ENCODE data around the gene SECTM1. TPM values are rescaled to one million over a fixed set of nuclear protein-coding genes. Genes with fewer than 3 reads are reported as not detected.
A peak's percentile ranks its signal among the peaks of the same experiment; 100 is the strongest.
"Not testable (repeated sequence)": the region's sequence is repeated elsewhere in the genome, so short reads cannot be mapped to it uniquely, and the experiment has no call there.

Gene SECTM1
- total and polyA plus RNA-seq, 5 experiments from 2014 or later, result 0.18 to 1.2 TPM; not detected in 3

DNA sequence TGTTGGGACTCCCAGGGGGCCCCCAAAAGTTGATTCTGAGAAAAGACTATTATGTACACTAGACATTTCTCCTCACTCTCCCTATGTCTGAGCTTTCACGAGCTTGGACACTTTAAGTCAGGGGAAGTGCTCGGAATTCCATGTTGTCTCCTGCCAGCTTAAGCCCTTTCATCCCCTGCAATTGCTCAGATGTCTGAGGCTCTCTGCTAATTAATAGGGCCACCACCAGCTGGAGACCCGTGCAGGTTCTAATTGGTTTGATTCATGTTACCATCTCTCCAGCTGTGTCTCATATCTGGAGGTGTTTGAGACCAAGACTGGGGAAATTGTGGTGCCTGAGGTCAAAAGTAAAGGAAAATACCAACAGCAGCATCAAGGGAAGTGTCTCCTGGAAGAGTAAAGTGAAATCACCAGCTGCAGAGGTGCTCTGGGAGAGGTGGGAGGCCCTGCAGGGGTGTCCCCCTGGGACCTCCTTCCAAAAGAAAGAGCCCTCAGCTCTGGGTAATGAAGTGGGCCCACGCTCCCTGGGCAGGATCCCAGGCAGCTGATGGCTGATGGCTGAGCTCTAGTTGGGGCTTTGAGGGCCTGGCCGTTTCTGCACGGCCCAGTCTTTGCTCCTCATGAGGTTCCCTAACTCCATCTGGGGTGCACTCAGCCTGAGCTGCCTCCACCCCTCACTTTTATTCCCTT, 32.2 kb upstream of the SECTM1 start:
- peaks cover 0 to 21% (median 6%) of the 10 kb centered on the region in 5 donors for H3K27me3 Mint-ChIP-seq
- no peak for ATAC-seq

DNA sequence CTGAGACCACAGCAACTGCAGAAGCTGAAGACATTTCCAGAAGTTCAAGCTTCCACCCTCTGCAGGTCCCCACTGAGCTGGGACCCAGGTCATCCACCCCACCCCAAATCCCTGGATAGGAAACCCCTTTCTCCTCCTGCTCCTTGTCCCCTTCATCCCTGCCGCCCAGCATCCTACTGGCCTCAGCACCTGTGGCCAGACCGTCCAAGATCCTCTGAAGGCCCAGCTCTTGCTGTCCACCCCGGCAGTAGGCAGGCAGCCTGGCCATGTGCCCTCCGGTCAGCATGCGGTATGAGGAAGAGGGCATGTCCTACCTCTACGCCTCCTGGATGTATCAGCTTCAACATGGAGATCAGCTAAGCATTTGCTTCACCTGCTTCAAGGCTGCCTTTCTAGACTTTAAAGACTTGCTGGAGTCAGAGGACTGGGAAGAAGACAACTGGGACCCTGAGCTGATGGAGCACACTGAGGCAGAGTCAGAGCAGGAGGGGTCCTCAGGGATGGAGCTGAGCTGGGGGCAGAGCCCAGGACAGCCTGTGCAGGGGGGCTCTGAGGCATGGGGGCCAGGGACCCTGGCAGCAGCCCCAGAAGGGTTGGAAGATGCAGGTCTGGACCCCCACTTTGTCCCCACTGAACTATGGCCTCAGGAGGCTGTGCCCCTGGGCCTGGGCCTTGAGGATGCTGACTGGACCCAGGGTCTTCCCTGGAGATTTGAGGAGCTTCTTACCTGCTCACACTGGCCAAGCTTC, 28.5 kb upstream of the SECTM1 start:
- Mint-ChIP-seq H3K4me1 (peaks cover 2 to 7% (median 6%) of the 10 kb centered on the region in 4 donors), H3K4me3 (no peak overlapping the region), H3K27me3 (peaks cover 0 to 12% (median 10%) of the 10 kb centered on the region in 5 donors), H3K36me3 (no peaks in the 10 kb centered on the region), H3K27ac (peak overlapping the region in 1 of 10 donors; percentile 72), H3K9me3 (no peaks in the 10 kb centered on the region)
- ATAC-seq (no peak), DNase-seq (no peak)
- POLR2A ChIA-PET, result interaction anchor here (1.5 kb wide), 1 partner anchor 189 kb away, joined by 4 read pairs; no protein-coding TSS in a partner anchor

More for the DNA sequence above, 32.2 kb upstream of the SECTM1 start:
- Mint-ChIP-seq H3K27ac (no peak overlapping the region), H3K4me3 (no peak overlapping the region), H3K4me1 (peaks cover 0 to 5% (median 3%) of the 10 kb centered on the region in 4 donors), H3K9me3 (no peaks in the 10 kb centered on the region), H3K36me3 (no peaks in the 10 kb centered on the region)
- no peak for DNase-seq
- POLR2A ChIA-PET, result no interaction called here

DNA sequence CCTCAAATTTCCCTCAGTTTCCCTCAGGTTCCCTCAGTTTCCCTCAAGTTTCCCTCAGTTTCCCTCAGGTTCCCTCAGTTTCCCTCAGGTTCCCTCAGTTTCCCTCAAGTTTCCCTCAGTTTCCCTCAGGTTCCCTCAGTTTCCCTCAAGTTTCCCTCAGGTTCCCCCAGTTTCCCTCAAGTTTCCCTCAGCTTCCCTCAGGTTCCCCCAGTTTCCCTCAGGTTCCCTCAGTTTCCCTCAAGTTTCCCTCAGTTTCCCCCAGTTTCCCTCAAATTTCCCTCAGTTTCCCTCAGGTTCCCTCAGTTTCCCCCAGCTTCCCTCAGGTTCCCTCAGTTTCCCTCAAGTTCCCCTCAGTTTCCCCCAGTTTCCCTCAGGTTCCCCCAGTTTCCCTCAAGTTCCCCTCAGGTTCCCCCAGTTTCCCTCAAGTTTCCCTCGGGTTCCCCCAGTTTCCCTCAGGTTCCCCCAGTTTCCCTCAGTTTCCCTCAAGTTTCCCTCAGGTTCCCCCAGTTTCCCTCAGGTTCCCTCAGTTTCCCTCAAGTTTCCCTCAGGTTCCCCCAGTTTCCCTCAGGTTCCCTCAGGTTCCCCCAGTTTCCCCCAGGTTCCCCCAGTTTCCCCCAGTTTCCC, 26.0 kb upstream of the SECTM1 start:
- H3K4me1 Mint-ChIP-seq, H3K9me3 Mint-ChIP-seq, H3K36me3 Mint-ChIP-seq, H3K27ac Mint-ChIP-seq, POLR2A ChIA-PET, H3K4me3 Mint-ChIP-seq, ATAC-seq, DNase-seq: not testable (repeated sequence)
- H3K27me3 Mint-ChIP-seq, result peaks cover 0 to 19% (median 10%) of the 10 kb centered on the region in 5 donors

DNA sequence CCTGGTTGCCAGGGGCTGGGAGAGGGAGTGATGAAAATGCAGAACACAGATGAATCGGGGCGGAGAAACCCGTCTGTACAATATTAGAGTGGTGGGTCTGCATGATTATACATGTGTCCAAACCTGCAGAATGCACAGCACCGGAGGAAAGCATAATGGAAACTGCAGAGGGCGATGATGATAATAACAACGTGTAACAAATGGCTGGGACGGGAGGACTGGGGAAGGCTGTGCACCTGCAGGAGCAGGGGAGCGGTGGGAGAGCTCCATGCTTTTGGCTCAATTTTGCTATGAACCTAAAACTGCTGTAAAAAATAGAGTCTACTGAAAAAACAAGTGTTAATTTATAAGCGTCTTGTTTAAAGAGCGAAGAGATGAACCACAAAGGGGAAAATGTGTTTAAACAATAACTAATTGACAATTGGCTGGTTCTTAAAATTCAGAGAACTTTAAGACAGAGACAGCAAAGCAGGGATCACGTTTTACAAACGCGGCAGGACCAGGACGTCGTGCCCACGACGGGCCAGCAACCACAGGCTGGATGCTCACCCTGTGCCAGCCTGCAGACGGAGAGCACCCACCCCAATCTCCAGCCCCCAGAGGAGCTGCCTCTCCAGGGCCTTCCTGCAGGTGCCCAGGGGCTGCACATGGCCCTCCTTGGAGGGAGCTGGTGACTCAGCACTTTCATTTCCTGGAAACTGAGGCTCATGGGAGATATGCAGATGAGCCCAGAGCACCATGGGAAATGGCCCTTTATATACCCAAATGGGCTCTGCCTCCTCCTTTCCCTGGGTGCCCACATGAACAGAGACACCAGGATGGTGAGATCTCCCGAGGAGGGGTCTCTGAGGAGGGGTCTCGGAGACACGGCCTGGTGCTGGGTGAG, 25.1 kb upstream of the SECTM1 start, which contains the start of gene TEX19:
Gene TEX19 (plus strand): TSS at position 783 of the 886 bp plus-strand sequence. CDS start 2,904 bp downstream, outside the sequence.
- Mint-ChIP-seq H3K4me3 (peak within 1 kb of the TSS in 2 of 10 donors; percentile 2 to 14), H3K27ac (peak within 1 kb of the TSS in 1 of 10 donors; percentile 49), H3K4me1 (peaks cover 2 to 7% (median 6%) of the 10 kb centered on the region in 4 donors), H3K27me3 (peaks cover 0 to 19% (median 10%) of the 10 kb centered on the region in 5 donors), H3K9me3 (no peaks in the 10 kb centered on the region), H3K36me3 (no peaks in the 10 kb centered on the region)
- DNase-seq (no peak), ATAC-seq (peak in 1 of 2 donors; percentile 62)
- POLR2A ChIA-PET, result interaction anchor here (0.7 kb wide), 1 partner anchor 161 kb away, joined by 3 read pairs; no protein-coding TSS in a partner anchor

DNA sequence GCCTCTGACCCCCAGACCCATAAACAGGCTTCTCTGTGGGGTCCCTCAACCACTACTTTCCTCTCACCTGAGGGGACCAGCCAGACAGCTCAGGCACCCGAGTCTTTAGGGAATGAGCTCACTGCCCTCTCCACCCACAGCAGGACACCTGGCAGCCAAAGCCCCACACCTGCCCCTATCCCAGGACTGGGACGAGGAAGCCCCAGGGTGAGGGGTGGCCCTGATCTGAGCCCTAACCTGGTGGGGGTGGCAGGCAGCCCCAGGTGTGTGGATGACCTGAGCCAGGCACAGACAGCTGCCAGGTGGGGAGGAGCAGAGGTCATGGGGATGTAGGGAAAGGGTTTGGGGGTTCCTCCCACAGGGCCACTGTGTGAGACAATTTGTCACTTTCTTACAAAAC, 23.8 kb upstream of the SECTM1 start:
- peaks cover 0 to 19% (median 10%) of the 10 kb centered on the region in 5 donors for H3K27me3 Mint-ChIP-seq
- H3K36me3 Mint-ChIP-seq, result no peaks in the 10 kb centered on the region
- ATAC-seq, result no peak
- no peak overlapping the region for H3K27ac Mint-ChIP-seq
- peaks cover 2 to 7% (median 6%) of the 10 kb centered on the region in 4 donors for H3K4me1 Mint-ChIP-seq
- no peaks in the 10 kb centered on the region for H3K9me3 Mint-ChIP-seq
- POLR2A ChIA-PET, result no interaction called here
- DNase-seq, result no peak
- no peak overlapping the region for H3K4me3 Mint-ChIP-seq

DNA sequence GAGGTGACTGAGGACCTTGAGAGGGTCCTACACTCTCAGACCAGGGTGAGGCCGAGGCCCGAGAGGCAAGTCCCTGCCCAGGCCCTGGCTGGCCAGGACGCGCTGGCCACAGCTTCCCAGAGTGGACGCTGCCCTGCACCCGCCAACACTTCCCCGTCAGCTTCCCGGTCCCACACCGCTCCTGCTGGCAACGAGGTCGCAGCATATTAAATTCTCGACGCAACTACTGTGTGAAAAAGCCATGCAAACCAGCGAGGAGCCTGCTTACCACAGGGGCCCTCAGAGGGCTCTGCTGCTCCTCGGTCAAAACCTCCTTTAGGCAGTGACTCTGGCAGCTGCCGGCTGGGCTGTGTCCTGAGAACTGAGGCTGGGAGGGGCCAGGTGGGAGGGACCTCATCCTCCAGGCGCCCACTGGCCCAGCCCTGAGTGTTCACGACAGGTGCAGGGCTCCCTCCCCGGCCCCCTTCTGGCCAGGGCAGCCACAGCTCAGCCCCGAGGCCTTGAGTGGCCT, 23.3 kb upstream of the SECTM1 start:
- Mint-ChIP-seq H3K4me1 (peaks cover 5 to 10% (median 6%) of the 10 kb centered on the region in 4 donors), H3K27me3 (peaks cover 0 to 19% (median 10%) of the 10 kb centered on the region in 5 donors), H3K36me3 (no peaks in the 10 kb centered on the region), H3K9me3 (no peaks in the 10 kb centered on the region), H3K27ac (no peak overlapping the region), H3K4me3 (no peak overlapping the region)
- POLR2A ChIA-PET, result interaction anchor here (0.5 kb wide), 1 partner anchor 54 kb away, joined by 4 read pairs; no protein-coding TSS in a partner anchor
- ATAC-seq (no peak), DNase-seq (no peak)

DNA sequence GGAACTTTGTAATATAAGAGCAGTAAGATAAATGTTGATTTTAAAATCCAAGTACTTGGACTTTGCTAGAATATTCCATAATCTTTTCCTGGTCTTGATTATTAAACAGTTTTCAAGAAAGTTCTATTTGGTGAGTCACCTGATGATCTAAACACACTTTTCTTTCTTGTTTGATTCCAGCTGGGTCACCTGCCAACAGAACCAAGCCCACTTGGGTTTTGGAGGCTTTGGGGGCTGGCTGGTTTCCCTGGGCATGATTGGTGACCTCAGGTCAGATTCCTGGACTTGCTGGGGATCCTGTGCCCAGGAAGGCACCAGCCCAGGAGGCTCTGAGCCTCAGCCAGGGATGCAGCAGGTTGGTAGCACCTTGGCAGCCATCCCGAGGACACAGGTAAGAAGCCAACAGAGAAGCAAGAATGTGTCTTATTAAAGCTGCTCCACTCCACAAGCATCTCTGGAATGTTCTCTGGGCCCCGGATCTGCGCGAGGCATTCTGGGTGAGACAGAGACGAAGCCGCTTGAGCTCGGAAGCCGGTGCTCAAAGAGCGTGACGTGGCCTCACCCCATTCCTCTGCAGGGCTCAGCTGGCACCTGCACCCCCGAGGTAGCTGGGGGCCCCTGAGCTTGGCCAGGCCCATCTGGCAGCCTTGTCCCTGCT, 22.3 kb upstream of the SECTM1 start:
- peaks cover 0 to 19% (median 10%) of the 10 kb centered on the region in 5 donors for H3K27me3 Mint-ChIP-seq
- H3K36me3 Mint-ChIP-seq, result no peaks in the 10 kb centered on the region
- H3K4me3 Mint-ChIP-seq, result no peak overlapping the region
- H3K27ac Mint-ChIP-seq, result no peak overlapping the region
- DNase-seq, result no peak
- H3K4me1 Mint-ChIP-seq, result peaks cover 6 to 13% (median 7%) of the 10 kb centered on the region in 4 donors
- POLR2A ChIA-PET, result interaction anchor here (0.5 kb wide), 1 partner anchor 55 kb away, joined by 4 read pairs; no protein-coding TSS in a partner anchor
- ATAC-seq, result no peak
- no peaks in the 10 kb centered on the region for H3K9me3 Mint-ChIP-seq

DNA sequence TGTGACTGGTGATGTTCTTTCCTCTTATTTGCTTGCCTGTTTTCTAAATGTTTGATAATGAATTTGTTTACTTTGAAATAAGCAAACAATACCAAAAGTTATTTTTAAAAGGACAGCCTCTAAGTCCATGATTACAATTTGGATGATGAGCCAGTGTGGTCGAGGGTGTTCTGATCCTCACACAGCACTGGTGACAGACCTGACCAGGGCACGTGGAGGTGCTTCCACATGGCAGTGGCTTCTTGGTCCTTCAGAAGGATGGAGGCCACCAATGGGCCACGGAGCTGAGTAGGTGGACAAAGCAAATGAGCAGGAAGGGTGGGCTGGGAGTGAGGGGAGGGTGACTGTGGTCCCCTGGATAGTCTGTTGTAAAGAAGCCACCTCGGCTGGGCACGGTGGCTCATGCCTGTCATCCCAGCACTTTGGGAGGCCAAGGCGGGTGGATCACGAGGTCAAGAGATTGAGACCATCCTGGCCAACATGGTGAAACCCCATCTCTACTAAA, 21.3 kb upstream of the SECTM1 start:
- H3K9me3 Mint-ChIP-seq, result no peaks in the 10 kb centered on the region
- no peak overlapping the region for H3K27ac Mint-ChIP-seq
- ATAC-seq (no peak), DNase-seq (no peak)
- H3K4me1 Mint-ChIP-seq, result peaks cover 6 to 13% (median 7%) of the 10 kb centered on the region in 4 donors
- peaks cover 0 to 24% (median 10%) of the 10 kb centered on the region in 5 donors for H3K27me3 Mint-ChIP-seq
- POLR2A ChIA-PET, result no interaction called here
- H3K4me3 Mint-ChIP-seq, result no peak overlapping the region
- H3K36me3 Mint-ChIP-seq, result no peaks in the 10 kb centered on the region

DNA sequence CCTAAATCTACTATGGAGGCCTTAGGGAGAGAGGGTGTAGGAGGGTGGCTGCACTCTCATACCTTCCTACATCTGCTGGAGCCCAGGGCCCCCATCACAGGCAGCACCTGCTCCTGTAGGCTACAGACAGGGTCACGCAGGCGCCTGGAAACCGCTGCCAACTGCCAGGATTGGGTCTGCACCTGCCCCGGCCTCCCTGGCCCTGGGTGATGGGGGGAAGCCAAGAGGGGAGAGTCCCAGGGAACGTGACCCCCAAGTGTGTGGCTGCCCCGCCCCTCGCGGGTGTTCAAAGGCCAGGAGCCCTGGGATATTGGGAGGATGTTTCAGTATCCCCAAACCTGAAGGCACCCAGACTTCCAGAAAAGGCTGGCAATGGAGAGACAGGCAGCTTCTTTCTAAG, 19.9 kb upstream of the SECTM1 start:
- no peak overlapping the region for H3K4me3 Mint-ChIP-seq
- H3K9me3 Mint-ChIP-seq, result no peaks in the 10 kb centered on the region
- no peak overlapping the region for H3K27ac Mint-ChIP-seq
- peaks cover 3 to 22% (median 7%) of the 10 kb centered on the region in 5 donors for H3K27me3 Mint-ChIP-seq
- no peak for DNase-seq
- ATAC-seq, result no peak
- POLR2A ChIA-PET, result no interaction called here
- H3K4me1 Mint-ChIP-seq, result peaks cover 4 to 10% (median 5%) of the 10 kb centered on the region in 4 donors
- H3K36me3 Mint-ChIP-seq, result no peaks in the 10 kb centered on the region

DNA sequence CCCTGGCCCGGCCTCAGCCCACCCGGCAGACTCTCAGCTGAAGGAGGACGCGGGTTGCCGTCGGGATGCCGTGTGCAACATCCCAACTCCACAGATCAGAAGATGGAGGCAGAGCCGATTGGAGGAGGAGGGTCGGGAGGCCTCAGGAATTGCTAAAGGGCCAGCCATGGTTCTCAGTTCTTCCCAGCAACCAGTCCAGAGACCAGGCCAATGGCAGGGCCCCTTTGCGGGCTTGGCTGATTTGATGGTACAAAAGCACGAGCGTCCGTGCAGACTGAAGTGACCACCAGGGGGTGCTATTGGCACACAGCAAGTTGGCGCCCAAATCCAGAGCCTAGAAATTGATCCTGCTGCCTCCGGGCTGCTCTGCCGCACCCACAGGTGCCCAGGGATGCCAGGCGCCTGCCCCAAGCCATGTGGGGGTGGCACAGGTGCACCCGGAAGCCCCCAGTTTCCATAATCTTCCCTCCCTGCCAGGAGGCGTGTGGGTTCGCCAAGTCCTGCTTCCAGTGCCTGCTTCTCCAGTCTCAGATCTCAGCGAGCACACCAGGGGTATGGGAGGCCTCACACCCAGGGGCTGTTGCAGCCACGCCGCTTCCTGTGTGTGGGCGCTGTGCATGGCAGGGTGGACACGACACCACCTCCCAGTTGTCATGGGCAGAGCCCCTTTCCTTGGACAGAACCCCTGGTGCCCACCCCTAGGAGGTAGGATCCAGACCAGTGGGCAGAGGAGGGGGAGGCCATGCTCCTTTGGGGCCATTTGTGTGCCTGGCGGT, 18.3 kb upstream of the SECTM1 start:
- ATAC-seq, result peak; percentile 93 to 97
- H3K4me1 Mint-ChIP-seq, result peaks cover 2 to 5% (median 2%) of the 10 kb centered on the region in 4 donors
- peak overlapping the region in 1 of 10 donors; percentile 22 for H3K27ac Mint-ChIP-seq
- H3K36me3 Mint-ChIP-seq, result no peaks in the 10 kb centered on the region
- H3K4me3 Mint-ChIP-seq, result no peak overlapping the region
- peak; percentile 68 to 89 (median 78) for DNase-seq
- no peaks in the 10 kb centered on the region for H3K9me3 Mint-ChIP-seq
- POLR2A ChIA-PET, result interaction anchor here (0.5 to 1.1 kb wide), 5 partner anchors 26 to 359 kb away, joined by 3 to 5 read pairs (median 3); partner anchors contain the start of gene CD7
- H3K27me3 Mint-ChIP-seq, result peaks cover 0 to 18% (median 3%) of the 10 kb centered on the region in 5 donors
